GM12878 (cell line): ENCODE measurements around the gene CCDC87. TPM values are rescaled to one million over a fixed set of nuclear protein-coding genes. Genes with fewer than 3 reads are reported as not detected.

Experiments
- ATAC-seq: fragments of 200-7000 bp; cut with Tn5 transposase; 3 replicates; pipeline ENCODE4 v1.9.1; 2020; ENCODE audit warnings: mild to moderate bottlenecking, moderate library complexity
- BruUV-seq: library from RNA; stranded (reverse); fragments of 400-500 nt; replicated peaks from 2 replicates; lab custom pipeline; 2021; lab: Mats Ljungman, UMichigan
- CTCF ChIA-PET: fragments of 300-600 bp; sonication (Branson Sonifier 250); formaldehyde crosslinking; extraction: SDS; loops from one replicate; lab custom pipeline; 2021; ENCODE audit warnings: inconsistent platforms; lab: Yijun Ruan, JAX
- POLR2A ChIA-PET: fragments of 350-600 bp; formaldehyde crosslinking; extraction: SDS; loops from one replicate; lab custom pipeline; 2021; ENCODE audit warnings: inconsistent platforms; lab: Charles Lee
- RAD21 ChIA-PET: fragments of 300-600 bp; sonication (Branson Sonifier 250); formaldehyde crosslinking; loops from one replicate; lab custom pipeline; 2023; ENCODE audit warnings: antibody characterized with exemption; ENCODE audit not compliant: unreplicated experiment; lab: Charles Lee
- SMC1A ChIA-PET: fragments of 300-600 bp; sonication (Branson Sonifier 250); formaldehyde crosslinking; loops from one replicate; lab custom pipeline; 2023; ENCODE audit not compliant: unreplicated experiment, uncharacterized antibody; lab: Charles Lee
- DNase-seq: peaks from one replicate; pipeline ENCODE4 v3.0.0-alpha.2; 2011; ENCODE audit warnings: low read depth, low spot score
- FAIRE-seq: peaks from 3 replicates; lab custom pipeline; 2011; peaks lifted over from hg19 to GRCh38; lab: Jason Lieb, UNC
- H2AFZ ChIP-seq: 2 replicates; pipeline ENCODE4 v1.6.0; 2011; ENCODE audit warnings: low read depth, low read length, control low read depth; ENCODE audit not compliant: control insufficient read depth
- H3K27ac ChIP-seq: 2 replicates; pipeline ENCODE4 v1.5.1; 2011; ENCODE audit warnings: control low read depth; ENCODE audit not compliant: control insufficient read depth, insufficient read depth
- H3K27me3 ChIP-seq, 2 experiments: replicated peaks in 1 of 2; 2 replicates each; pipeline versions ENCODE4 v1.6.0 to v1.6.1; 2011; ENCODE audit warnings: low read length in 1 of 2; ENCODE audit not compliant: control insufficient read depth in 2 of 2, insufficient read depth in 2 of 2
- H3K36me3 ChIP-seq, 2 experiments: 2 replicates each; pipeline ENCODE4 v1.5.1; 2011; ENCODE audit warnings: low read length in 1 of 2; ENCODE audit not compliant: control insufficient read depth in 2 of 2, insufficient read depth in 2 of 2
- H3K4me1 ChIP-seq: 2 replicates; pipeline ENCODE4 v1.6.1; 2011; ENCODE audit warnings: mild to moderate bottlenecking, low read length, moderate library complexity, mixed read lengths; ENCODE audit not compliant: control insufficient read depth, insufficient read depth
- H3K4me2 ChIP-seq: 2 replicates; pipeline ENCODE4 v1.6.0; 2011; ENCODE audit warnings: control low read depth; ENCODE audit not compliant: control insufficient read depth, insufficient read depth
- H3K4me3 ChIP-seq: fragments of 200-600 bp; sonication (generic); 2 replicates; pipeline ENCODE4 v1.5.1; 2016
- H3K79me2 ChIP-seq: 2 replicates; pipeline ENCODE4 v1.6.0; 2011; ENCODE audit warnings: low read length; ENCODE audit not compliant: control insufficient read depth, insufficient read depth
- H3K9ac ChIP-seq: 2 replicates; pipeline ENCODE4 v1.8.0; 2011; ENCODE audit warnings: low read length, control low read depth, mixed read lengths; ENCODE audit not compliant: control insufficient read depth, insufficient read depth
- H3K9me3 ChIP-seq: replicated peaks from 3 replicates; pipeline ENCODE4 v1.5.1; 2011; ENCODE audit warnings: mild to moderate bottlenecking, low read length; ENCODE audit not compliant: control insufficient read depth, insufficient read depth
- H4K20me1 ChIP-seq: 2 replicates; pipeline ENCODE4 v1.6.0; 2011; ENCODE audit not compliant: control insufficient read depth, insufficient read depth
- BACH1 ChIP-seq: fragments of 450-650 bp; IDR thresholded peaks from 2 replicates; pipeline ENCODE4 v1.6.1; 2017; ENCODE audit warnings: mild to moderate bottlenecking, borderline replicate concordance
- CEBPB ChIP-seq, 2 experiments: fragments of 150-350 bp in 1 of 2; IDR thresholded peaks; 2 replicates each; pipeline ENCODE4 v1.6.1; 2012 to 2014; ENCODE audit warnings: low read depth in 2 of 2, low read length in 2 of 2, borderline replicate concordance in 1 of 2, inconsistent platforms in 1 of 2
- EP300 ChIP-seq, 2 experiments: fragments of 150-350 bp in 1 of 2; IDR thresholded peaks; 2 replicates each; pipeline ENCODE4 v1.6.1; 2011 to 2012; ENCODE audit warnings: low read depth in 2 of 2, low read length in 2 of 2, borderline replicate concordance in 1 of 2, improper control_type of control experiment in 1 of 2, inconsistent platforms in 1 of 2; ENCODE audit not compliant: control insufficient read depth in 1 of 2
- EZH2 ChIP-seq: IDR thresholded peaks from 2 replicates; pipeline ENCODE4 v1.6.1; 2012; ENCODE audit warnings: low read depth, mild to moderate bottlenecking, control low read depth, inconsistent platforms, low read length, borderline replicate concordance; ENCODE audit not compliant: control insufficient read depth
- HDAC2 ChIP-seq: fragments of 200-600 bp; sonication (generic); IDR thresholded peaks from 2 replicates; pipeline ENCODE4 v1.6.1; 2017
- HDAC6 ChIP-seq: fragments of 200-600 bp; sonication (generic); IDR thresholded peaks from one replicate; pipeline ENCODE4 v1.8.0; 2017; ENCODE audit warnings: antibody characterized with exemption; ENCODE audit not compliant: unreplicated experiment
- IKZF1 ChIP-seq: fragments of 450-650 bp; conservative IDR thresholded peaks from 2 replicates; pipeline ENCODE4 v1.6.1; 2017; ENCODE audit warnings: antibody characterized with exemption, mild to moderate bottlenecking
- MTA2 ChIP-seq: fragments of 450-650 bp; IDR thresholded peaks from 2 replicates; pipeline ENCODE4 v1.6.1; 2016; ENCODE audit warnings: low read depth, mild to moderate bottlenecking, moderate library complexity
- NBN ChIP-seq: fragments of 450-650 bp; IDR thresholded peaks from 2 replicates; pipeline ENCODE4 v1.6.1; 2016
- NR2F1 ChIP-seq: fragments of 450-650 bp; conservative IDR thresholded peaks from 2 replicates; pipeline ENCODE4 v1.6.1; 2017; ENCODE audit warnings: mild to moderate bottlenecking
- RFX5 ChIP-seq: IDR thresholded peaks from 2 replicates; pipeline ENCODE4 v1.6.1; 2011; ENCODE audit warnings: low read depth, low read length, improper control_type of control experiment
- TARDBP ChIP-seq: IDR thresholded peaks from 2 replicates; pipeline ENCODE4 v1.6.1; 2016; ENCODE audit warnings: borderline replicate concordance
- WGBS: methylation state at CpG from one replicate; pipeline ENCODE4 v1.1.6; 2016; ENCODE audit warnings: low lambda C conversion rate; ENCODE audit not compliant: insufficient replicate concordance, insufficient coverage; ENCODE audit errors: missing lambda C conversion rate; 5-methylcytosine and 5-hydroxymethylcytosine counted together
- in situ Hi-C: fragments of 300-500 bp; cut with MboI; formaldehyde crosslinking; loops from 9 replicates; pipeline ENCODE4 v1.14.3; 2018; ENCODE audit warnings: mixed read lengths
- intact Hi-C: fragments of 100-400 bp; cut with micrococcal nuclease; formaldehyde crosslinking; loops from one replicate; pipeline ENCODE4 v1.14.2; 2022; ENCODE audit not compliant: unreplicated experiment
- polyA plus RNA-seq, 11 experiments: library from polyadenylated mRNA; depleted of rRNA in 4 of 11; unstranded in 6 of 11; stranded (reverse) in 5 of 11; fragments of >200 nt; fragmentation: Nextera tagmentation in 4 of 11; fragmentation: Illumina TruSeq in 1 of 11; extraction: Ambion mirVana in 4 of 11; extraction: Trizol in 1 of 11; gene quantifications; 1 replicate in 1 of 11; 2 replicates in 10 of 11; pipeline versions ENCODE4 v1.2.1 to v1.2.3, GENCODE V29; 2011 to 2016; ENCODE audit warnings: inconsistent platforms in 2 of 11, missing spikeins in 2 of 11, low read depth in 1 of 11
- total RNA-seq, 4 experiments: library from RNA; depleted of rRNA in 3 of 4; stranded (reverse); fragments of >200 nt in 3 of 4; fragmentation: Illumina TruSeq in 1 of 4; extraction: Trizol in 1 of 4; gene quantifications; 2 replicates each; pipeline versions ENCODE4 v1.2.1 to v1.2.3, GENCODE V29; 2013 to 2021
- TF ChIP-seq, protein P1 (sequence below): fragments of 450-650 bp; IDR thresholded peaks from 2 replicates; pipeline ENCODE4 v1.6.1; 2017; ENCODE audit warnings: mild to moderate bottlenecking
- TF ChIP-seq, protein P2 (sequence below): fragments of 450-650 bp; IDR thresholded peaks from 2 replicates; pipeline ENCODE4 v1.6.1; 2017; ENCODE audit warnings: borderline replicate concordance
- TF ChIP-seq, protein P3 (sequence below): IDR thresholded peaks from 2 replicates; pipeline ENCODE4 v1.6.1; 2012; ENCODE audit warnings: low read depth, low read length, improper control_type of control experiment

CCDC87 gene
- total and polyA plus RNA-seq, 10 of the 15 experiments (the other 5 are each of a cell fraction or from before 2014, with no cell fraction given) = 0.02 to 0.17 (median 0.09) TPM; not detected in 3

DNA sequence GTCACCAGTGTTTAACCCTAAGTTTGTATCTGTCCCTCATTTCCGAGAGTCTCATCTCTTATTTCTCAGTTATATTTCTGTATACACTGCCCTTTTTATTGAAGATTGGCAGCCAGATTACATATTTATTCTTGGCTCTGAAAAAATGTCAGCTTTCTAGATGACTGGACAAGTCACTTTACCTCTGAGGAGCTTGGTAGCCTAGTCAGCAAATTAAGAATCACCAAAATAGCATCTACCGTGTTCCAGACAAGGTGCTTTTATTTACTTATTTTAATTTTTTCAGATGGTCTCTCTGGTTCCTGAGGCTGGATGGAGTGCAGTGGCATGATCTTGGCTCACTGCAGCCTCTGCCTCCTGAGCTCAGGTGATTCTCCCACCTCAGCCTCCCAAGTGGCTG, 40.1 kb upstream of the CCDC87 start:
- Histone ChIP-seq H3K4me3 (no peak overlapping the region), H3K9me3 (no peaks in the 10 kb centered on the region; the same call in 2 of the 3 replicates), H3K4me2 (no peak overlapping the region), H2AFZ (no peak overlapping the region), H3K27me3 (no peaks in the 10 kb centered on the region), H3K36me3 (peaks cover 10 to 25% of the 10 kb centered on the region in 2 experiments), H3K4me1 (0 out of 2 replicates have a peak, but pooled peaks cover 2% of the 10 kb centered on the region), H4K20me1 (no peaks in the 10 kb centered on the region), H3K27ac (no peak overlapping the region), H3K79me2 (peaks cover 68% of the 10 kb centered on the region), H3K9ac (no peak overlapping the region)
- SMC1A ChIA-PET = interaction anchor here (0.8 to 1.6 kb wide), 5 partner anchors 10 to 44 kb away, joined by 3 to 4 read pairs (median 4); no protein-coding TSS in a partner anchor
- 20% methylated on average over 2 of the region's 2 CpGs for WGBS
- in situ Hi-C loops = no loop called here
- CTCF ChIA-PET = interaction anchor here (2.0 to 7.0 kb wide), 2 partner anchors 12 to 45 kb away, joined by 8 to 71 read pairs; partner anchors contain the start of genes RBM14 and RBM4B
- no TSS peak for BruUV-seq
- intact Hi-C loops = no loop called here
- RAD21 ChIA-PET = interaction anchor here (0.9 kb wide), 1 partner anchor 11 kb away, joined by 3 read pairs; no protein-coding TSS in a partner anchor
- TF ChIP-seq, protein P1, sequence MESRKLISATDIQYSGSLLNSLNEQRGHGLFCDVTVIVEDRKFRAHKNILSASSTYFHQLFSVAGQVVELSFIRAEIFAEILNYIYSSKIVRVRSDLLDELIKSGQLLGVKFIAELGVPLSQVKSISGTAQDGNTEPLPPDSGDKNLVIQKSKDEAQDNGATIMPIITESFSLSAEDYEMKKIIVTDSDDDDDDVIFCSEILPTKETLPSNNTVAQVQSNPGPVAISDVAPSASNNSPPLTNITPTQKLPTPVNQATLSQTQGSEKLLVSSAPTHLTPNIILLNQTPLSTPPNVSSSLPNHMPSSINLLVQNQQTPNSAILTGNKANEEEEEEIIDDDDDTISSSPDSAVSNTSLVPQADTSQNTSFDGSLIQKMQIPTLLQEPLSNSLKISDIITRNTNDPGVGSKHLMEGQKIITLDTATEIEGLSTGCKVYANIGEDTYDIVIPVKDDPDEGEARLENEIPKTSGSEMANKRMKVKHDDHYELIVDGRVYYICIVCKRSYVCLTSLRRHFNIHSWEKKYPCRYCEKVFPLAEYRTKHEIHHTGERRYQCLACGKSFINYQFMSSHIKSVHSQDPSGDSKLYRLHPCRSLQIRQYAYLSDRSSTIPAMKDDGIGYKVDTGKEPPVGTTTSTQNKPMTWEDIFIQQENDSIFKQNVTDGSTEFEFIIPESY = no peak
- TF ChIP-seq RFX5 = no peak
- TF ChIP-seq TARDBP = no peak
- TF ChIP-seq, protein P2, sequence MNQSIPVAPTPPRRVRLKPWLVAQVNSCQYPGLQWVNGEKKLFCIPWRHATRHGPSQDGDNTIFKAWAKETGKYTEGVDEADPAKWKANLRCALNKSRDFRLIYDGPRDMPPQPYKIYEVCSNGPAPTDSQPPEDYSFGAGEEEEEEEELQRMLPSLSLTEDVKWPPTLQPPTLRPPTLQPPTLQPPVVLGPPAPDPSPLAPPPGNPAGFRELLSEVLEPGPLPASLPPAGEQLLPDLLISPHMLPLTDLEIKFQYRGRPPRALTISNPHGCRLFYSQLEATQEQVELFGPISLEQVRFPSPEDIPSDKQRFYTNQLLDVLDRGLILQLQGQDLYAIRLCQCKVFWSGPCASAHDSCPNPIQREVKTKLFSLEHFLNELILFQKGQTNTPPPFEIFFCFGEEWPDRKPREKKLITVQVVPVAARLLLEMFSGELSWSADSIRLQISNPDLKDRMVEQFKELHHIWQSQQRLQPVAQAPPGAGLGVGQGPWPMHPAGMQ = no peak
- TF ChIP-seq, protein P3, sequence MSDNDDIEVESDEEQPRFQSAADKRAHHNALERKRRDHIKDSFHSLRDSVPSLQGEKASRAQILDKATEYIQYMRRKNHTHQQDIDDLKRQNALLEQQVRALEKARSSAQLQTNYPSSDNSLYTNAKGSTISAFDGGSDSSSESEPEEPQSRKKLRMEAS = no peak
- TF ChIP-seq CEBPB (IDR thresholded peaks at IDR 0.05; ENCODE audit: borderline replicate concordance in 1 of 2, low read depth in 2 of 2, low read length in 2 of 2) = no peak
- TF ChIP-seq EZH2 = no peak
- TF ChIP-seq HDAC6 = no peak
- no peak for TF ChIP-seq EP300 (IDR thresholded peaks at IDR 0.05; ENCODE audit: borderline replicate concordance in 1 of 2, control insufficient read depth in 1 of 2, low read depth in 2 of 2, low read length in 2 of 2)
- no peak for TF ChIP-seq NBN
- no peak for TF ChIP-seq BACH1
- no peak for TF ChIP-seq MTA2
- no peak for TF ChIP-seq HDAC2
- TF ChIP-seq IKZF1 = no peak
- TF ChIP-seq NR2F1 = no peak
- ATAC-seq (no peak), FAIRE-seq (no peak), DNase-seq (no peak)
- POLR2A ChIA-PET = interaction anchor here (0.6 kb wide), 1 partner anchor 21 kb away, joined by 4 read pairs; no protein-coding TSS in a partner anchor
